HL-60 (cell line): Measurements from ENCODE around the gene IL9.

Source experiments
- CTCF ChIP-seq: IDR thresholded peaks from one replicate; pipeline ENCODE4 v1.5.1; 2011; ENCODE audit warnings: low read length, control low read depth, inconsistent platforms; ENCODE audit not compliant: insufficient read depth
- GABPA ChIP-seq: IDR thresholded peaks from 2 replicates; pipeline ENCODE4 v1.6.1; 2012; ENCODE audit warnings: low read depth
- POLR2AphosphoS5 ChIP-seq: IDR thresholded peaks from 2 replicates; pipeline ENCODE4 v1.6.1; 2012; ENCODE audit warnings: low read depth
- REST ChIP-seq: IDR thresholded peaks from 2 replicates; pipeline ENCODE4 v1.6.1; 2012; ENCODE audit warnings: low read depth; ENCODE audit not compliant: insufficient replicate concordance

DNA sequence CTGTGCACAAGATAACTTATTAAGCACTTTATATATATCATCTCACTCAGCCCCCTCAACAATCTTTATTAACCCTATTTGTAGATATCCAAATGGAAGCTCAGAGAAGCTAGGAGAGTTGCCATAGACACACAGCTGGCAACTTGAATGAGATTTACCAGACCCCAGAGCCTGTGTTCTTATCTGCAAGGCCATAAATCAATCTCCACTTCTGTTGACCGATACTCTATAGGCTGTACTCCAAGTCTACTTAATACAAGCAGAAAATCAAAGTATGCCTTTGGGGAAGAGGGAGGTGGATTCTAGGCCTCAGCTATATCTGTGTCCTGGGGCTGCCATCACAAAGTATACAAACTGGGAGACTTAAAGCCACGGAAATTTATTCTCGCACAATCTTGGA is 6.0 kb upstream of the IL9 start:
- TF ChIP-seq POLR2AphosphoS5 (no peak), CTCF (no peak), GABPA (no peak), REST (no peak)
